OCI-LY1 (cell line): ENCODE measurements around the gene ANKRD13A.
"Not testable (repeated sequence)": the region's sequence is repeated elsewhere in the genome, so short reads cannot be mapped to it uniquely, and the experiment has no call there.

Experiments
- H2AFZ ChIP-seq: fragments of 200-600 bp; sonication (generic), shearing (Covaris generic); 2 replicates; pipeline ENCODE4 v1.6.0; 2014; ENCODE audit warnings: antibody characterized with exemption, mild to moderate bottlenecking, low read length
- H3F3A ChIP-seq: fragments of 200-600 bp; sonication (generic), shearing (Covaris generic); 2 replicates; pipeline ENCODE4 v1.6.0; 2014; ENCODE audit warnings: mild to moderate bottlenecking, antibody characterized with exemption, low read length, moderate library complexity; ENCODE audit not compliant: insufficient read depth
- H3K27ac ChIP-seq: fragments of 200-600 bp; sonication (generic); 2 replicates; pipeline ENCODE4 v1.5.1; 2014; ENCODE audit warnings: low read length, mixed run types, mild to moderate bottlenecking, low read depth; ENCODE audit not compliant: poor library complexity, severe bottlenecking
- H3K27me3 ChIP-seq: fragments of 200-600 bp; sonication (generic); 2 replicates; pipeline ENCODE4 v1.6.0; 2014; ENCODE audit warnings: antibody characterized with exemption, mild to moderate bottlenecking, low read length, moderate library complexity; ENCODE audit not compliant: insufficient read depth
- H3K36me3 ChIP-seq: fragments of 200-600 bp; sonication (generic); 2 replicates; pipeline ENCODE4 v1.6.1; 2014; ENCODE audit warnings: mild to moderate bottlenecking, antibody characterized with exemption, low read length, moderate library complexity, mixed read lengths; ENCODE audit not compliant: insufficient read depth
- H3K4me1 ChIP-seq: fragments of 200-600 bp; sonication (generic); 2 replicates; pipeline ENCODE4 v1.5.1; 2014; ENCODE audit warnings: mild to moderate bottlenecking, low read length, moderate library complexity; ENCODE audit not compliant: insufficient read depth, severe bottlenecking
- H3K4me2 ChIP-seq: fragments of 200-600 bp; sonication (generic), shearing (Covaris generic); 2 replicates; pipeline ENCODE4 v1.6.1; 2014; ENCODE audit warnings: low read length
- H3K4me3 ChIP-seq: fragments of 200-600 bp; sonication (generic); 2 replicates; pipeline ENCODE4 v1.5.1; 2014; ENCODE audit warnings: low read length, low read depth, mild to moderate bottlenecking, mixed read lengths; ENCODE audit not compliant: poor library complexity, severe bottlenecking
- H3K79me2 ChIP-seq: fragments of 200-600 bp; shearing (Covaris generic); 2 replicates; pipeline ENCODE4 v1.6.1; 2016; ENCODE audit warnings: mixed run types, low read length, mixed read lengths; ENCODE audit not compliant: insufficient read depth
- H3K9ac ChIP-seq: fragments of 200-600 bp; sonication (generic), shearing (Covaris generic); 2 replicates; pipeline ENCODE4 v1.6.1; 2014; ENCODE audit warnings: mild to moderate bottlenecking, low read length, mixed read lengths
- H3K9me2 ChIP-seq: fragments of 200-600 bp; sonication (generic), shearing (Covaris generic); 2 replicates; pipeline ENCODE4 v1.6.1; 2014; ENCODE audit warnings: low read depth, mild to moderate bottlenecking, low read length, mixed read lengths
- H3K9me3 ChIP-seq: fragments of 200-600 bp; shearing (Covaris generic); 2 replicates; pipeline ENCODE4 v1.6.1; 2014; ENCODE audit warnings: low read length, mixed read lengths
- H4K20me1 ChIP-seq: fragments of 200-600 bp; sonication (generic), shearing (Covaris generic); 2 replicates; pipeline ENCODE4 v1.6.0; 2016; ENCODE audit warnings: mild to moderate bottlenecking, low read length; ENCODE audit not compliant: insufficient read depth
- CTCF ChIP-seq: fragments of 200-600 bp; sonication (generic), shearing (Covaris generic); IDR thresholded peaks from 2 replicates; pipeline ENCODE4 v1.5.1; 2017; ENCODE audit warnings: mild to moderate bottlenecking, antibody characterized with exemption, low read length, moderate library complexity, mixed read lengths
- EZH2 ChIP-seq: fragments of 200-600 bp; sonication (generic), shearing (Covaris generic); IDR thresholded peaks from 2 replicates; pipeline ENCODE4 v1.8.0; 2017; ENCODE audit warnings: borderline replicate concordance, mixed run types, mild to moderate bottlenecking, antibody characterized with exemption, low read length, moderate library complexity, mixed read lengths

ANKRD13A gene

DNA sequence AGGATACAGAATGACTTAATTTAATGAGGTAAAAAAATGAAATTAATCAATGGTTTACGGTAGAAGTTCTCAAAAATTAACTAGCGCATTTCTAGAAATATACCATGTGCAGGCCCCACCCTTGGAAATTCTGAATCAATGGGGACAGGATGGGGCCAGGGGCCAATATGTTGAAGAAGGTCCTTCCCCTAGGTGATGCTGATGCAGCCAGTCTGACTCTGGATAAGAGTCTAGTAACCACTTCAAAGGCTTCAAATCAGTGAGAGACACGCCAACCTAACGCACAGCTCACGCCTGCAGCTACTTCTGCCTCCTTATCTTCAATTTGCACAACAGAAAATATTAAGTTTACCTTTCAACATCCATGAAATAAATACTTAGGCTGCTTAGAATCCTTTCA lies 17.9 kb upstream of the ANKRD13A start:
- H3K27me3 ChIP-seq, result no peaks in the 10 kb centered on the region
- no peaks in the 10 kb centered on the region for H3K9me3 ChIP-seq
- H3K9me2 ChIP-seq, result no peaks in the 10 kb centered on the region
- H3F3A ChIP-seq, result no peaks in the 10 kb centered on the region
- no peaks in the 10 kb centered on the region for H3K79me2 ChIP-seq
- H3K4me3 ChIP-seq, result no peak overlapping the region
- H2AFZ ChIP-seq, result no peak overlapping the region
- H3K4me2 ChIP-seq, result no peak overlapping the region
- no peaks in the 10 kb centered on the region for H4K20me1 ChIP-seq
- TF ChIP-seq CTCF, result no peak
- no peak for TF ChIP-seq EZH2
- H3K9ac ChIP-seq, result no peak overlapping the region
- H3K36me3 ChIP-seq, result peaks cover 84% of the 10 kb centered on the region
- H3K27ac ChIP-seq, result no peak overlapping the region
- H3K4me1 ChIP-seq, result no peaks in the 10 kb centered on the region

DNA sequence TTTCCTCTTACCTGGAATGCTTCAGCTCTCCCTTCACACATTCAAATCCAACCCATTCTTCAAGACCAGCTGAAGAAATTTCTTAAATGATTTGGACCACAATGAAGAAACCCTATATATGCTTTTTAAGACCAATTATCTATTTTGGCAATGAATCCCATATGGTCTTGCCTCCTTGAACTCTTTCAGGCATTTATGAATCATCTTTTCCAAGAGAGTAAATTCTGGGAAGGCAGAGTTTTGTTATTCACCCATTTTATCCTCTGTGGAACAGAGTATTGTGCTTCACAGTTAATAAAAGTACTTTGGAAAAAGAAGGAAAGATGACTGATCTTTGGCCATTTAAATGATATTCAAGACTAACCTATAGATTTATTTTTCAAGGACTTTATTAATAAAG lies 17.0 kb upstream of the ANKRD13A start:
- Histone ChIP-seq H3F3A (no peaks in the 10 kb centered on the region), H3K27me3 (no peaks in the 10 kb centered on the region), H3K4me2 (no peak overlapping the region), H3K9me2 (no peaks in the 10 kb centered on the region), H3K27ac (no peak overlapping the region), H3K4me1 (no peaks in the 10 kb centered on the region), H3K9ac (no peak overlapping the region), H4K20me1 (no peaks in the 10 kb centered on the region), H3K79me2 (no peaks in the 10 kb centered on the region), H3K36me3 (peaks cover 76% of the 10 kb centered on the region), H2AFZ (no peak overlapping the region), H3K9me3 (no peaks in the 10 kb centered on the region), H3K4me3 (no peak overlapping the region)
- no peak for TF ChIP-seq CTCF
- no peak for TF ChIP-seq EZH2

DNA sequence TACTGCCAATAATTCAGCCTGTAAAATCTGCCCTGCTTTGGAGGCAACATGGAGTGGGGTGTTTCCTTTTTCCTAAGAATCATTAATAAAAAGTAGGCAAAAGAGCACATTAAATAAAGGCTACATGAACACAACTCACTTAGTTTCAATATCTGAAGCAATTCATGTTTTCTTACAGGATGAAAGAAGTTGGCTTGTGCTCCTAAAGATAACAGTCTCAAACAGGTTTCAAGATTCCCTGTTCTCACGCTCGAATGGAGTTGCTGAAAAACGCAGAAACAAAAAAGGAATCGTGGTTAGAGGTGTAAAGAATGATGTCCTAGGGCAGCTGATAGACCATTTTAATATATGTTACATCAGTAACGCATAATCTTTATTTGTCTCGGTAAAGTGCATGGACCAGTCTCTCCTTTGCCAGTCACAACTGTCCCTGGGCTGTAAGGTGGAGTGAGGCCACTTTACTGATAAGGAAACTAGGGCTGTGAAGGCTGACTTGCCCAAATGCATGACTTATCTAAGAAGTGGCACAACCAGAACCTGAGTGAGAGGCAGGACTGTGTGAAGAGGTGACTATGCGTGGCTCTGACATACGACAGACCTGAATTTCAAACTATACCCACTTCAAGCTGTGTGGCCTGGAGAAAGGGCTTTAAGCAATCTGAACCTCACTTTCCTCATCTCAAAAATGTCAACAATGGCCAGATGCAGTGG lies 15.6 kb upstream of the ANKRD13A start:
- Histone ChIP-seq H3K27ac (no peak overlapping the region), H3K36me3 (peaks cover 74% of the 10 kb centered on the region), H3K9me3 (no peaks in the 10 kb centered on the region), H4K20me1 (no peaks in the 10 kb centered on the region), H3K4me3 (no peak overlapping the region), H3K9me2 (no peaks in the 10 kb centered on the region), H3K4me1 (no peaks in the 10 kb centered on the region), H3F3A (no peaks in the 10 kb centered on the region), H3K79me2 (no peaks in the 10 kb centered on the region), H3K4me2 (no peak overlapping the region), H3K27me3 (no peaks in the 10 kb centered on the region), H3K9ac (no peak overlapping the region), H2AFZ (no peak overlapping the region)
- TF ChIP-seq CTCF (no peak), EZH2 (no peak)

DNA sequence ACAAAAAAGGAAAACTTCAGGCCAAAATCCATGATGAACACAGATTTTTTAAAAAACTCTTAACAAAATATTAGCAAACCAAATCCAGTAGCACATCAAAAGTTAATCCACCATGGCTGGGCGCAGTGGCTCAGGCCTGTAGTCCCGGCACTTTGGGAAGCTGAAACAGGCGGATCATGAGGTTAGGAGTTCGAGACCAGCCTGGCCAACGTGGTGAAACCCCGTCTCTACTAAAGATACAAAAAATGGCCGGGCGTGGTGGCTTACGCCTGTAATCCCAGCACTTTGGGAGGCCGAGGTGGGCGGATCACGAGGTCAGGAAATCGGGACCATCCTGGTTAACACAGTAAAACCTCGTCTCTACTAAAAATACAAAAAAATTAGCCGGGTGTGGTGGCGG lies 13.0 kb upstream of the ANKRD13A start:
- not testable (repeated sequence) for H3K4me2 ChIP-seq, H3K27me3 ChIP-seq, H3F3A ChIP-seq, H3K79me2 ChIP-seq, H3K9ac ChIP-seq, H3K4me3 ChIP-seq, H3K4me1 ChIP-seq, H3K9me3 ChIP-seq, H3K27ac ChIP-seq, H2AFZ ChIP-seq, H4K20me1 ChIP-seq, H3K9me2 ChIP-seq
- peaks cover 72% of the 10 kb centered on the region for H3K36me3 ChIP-seq
